ENCODE data around the gene ANTKMT.
"Not testable (repeated sequence)": the region's sequence is repeated elsewhere in the genome, so short reads cannot be mapped to it uniquely, and the experiment has no call there.

Gene ANTKMT

DNA sequence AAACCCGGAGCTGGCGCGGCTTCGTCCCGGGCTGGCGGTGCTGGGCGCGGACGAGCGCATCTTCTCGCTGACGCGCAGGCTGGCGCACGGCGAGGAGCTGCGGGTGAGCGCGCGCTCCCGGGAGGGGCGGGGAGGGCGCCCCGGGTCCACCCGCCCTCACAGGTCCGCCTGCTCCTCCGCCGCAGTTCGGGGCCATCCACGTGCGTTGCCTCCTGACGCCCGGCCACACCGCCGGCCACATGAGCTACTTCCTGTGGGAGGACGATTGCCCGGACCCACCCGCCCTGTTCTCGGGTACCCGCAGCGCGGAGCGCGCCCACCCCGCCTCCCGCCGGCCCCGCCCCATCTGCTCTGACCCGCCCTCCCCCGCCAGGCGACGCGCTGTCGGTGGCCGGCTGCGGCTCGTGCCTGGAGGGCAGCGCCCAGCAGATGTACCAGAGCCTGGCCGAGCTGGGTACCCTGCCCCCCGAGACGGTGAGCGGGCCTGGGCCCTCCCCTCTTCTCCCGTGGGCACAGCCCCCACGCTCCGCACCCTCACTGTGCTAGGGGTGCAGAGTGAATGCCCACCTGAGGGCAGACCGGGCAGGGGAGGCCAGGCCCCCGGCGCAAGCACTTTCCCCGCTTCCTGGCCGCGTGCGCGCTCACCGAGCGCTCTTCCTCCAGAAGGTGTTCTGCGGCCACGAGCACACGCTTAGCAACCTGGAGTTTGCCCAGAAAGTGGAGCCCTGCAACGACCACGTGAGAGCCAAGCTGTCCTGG, 7.4 kb downstream of the ANTKMT start:
- DNase-seq (ENCODE audit: low read depth) = peak; percentile 56

DNA sequence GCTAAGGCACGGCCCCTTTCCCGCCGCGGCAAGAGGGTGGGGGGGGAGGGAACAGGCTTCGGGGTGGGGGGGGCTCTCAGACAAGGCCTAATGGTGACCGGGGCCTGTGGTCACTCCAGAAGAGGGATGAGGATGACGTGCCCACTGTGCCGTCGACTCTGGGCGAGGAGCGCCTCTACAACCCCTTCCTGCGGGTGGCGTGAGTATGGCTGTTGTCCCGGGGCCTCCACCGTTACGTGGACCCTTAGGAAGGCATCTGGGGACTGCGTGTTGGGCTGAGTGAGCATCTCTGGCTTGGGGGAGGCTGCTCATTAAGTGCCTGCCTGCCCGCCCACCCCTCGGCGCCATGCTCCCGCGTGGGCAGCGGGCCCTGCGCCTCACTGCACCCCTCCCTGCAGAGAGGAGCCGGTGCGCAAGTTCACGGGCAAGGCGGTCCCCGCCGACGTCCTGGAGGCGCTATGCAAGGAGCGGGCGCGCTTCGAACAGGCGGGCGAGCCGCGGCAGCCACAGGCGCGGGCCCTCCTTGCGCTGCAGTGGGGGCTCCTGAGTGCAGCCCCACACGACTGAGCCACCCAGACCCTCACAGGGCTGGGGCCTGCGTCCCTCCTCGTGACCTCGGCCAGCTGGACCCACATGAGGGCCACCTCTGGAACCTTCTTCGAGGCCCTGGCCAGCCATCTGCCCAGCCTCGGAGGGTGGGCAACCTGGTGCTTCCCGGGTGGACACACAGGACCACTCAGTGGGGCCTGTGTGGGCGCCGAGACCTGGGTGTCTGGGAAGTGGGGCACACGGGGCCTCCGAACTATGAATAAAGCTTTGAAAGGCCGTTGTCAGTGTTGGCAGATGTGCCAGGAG, 8.2 kb downstream of the ANTKMT start:
- DNase-seq (ENCODE audit: low read depth) = no peak

DNA sequence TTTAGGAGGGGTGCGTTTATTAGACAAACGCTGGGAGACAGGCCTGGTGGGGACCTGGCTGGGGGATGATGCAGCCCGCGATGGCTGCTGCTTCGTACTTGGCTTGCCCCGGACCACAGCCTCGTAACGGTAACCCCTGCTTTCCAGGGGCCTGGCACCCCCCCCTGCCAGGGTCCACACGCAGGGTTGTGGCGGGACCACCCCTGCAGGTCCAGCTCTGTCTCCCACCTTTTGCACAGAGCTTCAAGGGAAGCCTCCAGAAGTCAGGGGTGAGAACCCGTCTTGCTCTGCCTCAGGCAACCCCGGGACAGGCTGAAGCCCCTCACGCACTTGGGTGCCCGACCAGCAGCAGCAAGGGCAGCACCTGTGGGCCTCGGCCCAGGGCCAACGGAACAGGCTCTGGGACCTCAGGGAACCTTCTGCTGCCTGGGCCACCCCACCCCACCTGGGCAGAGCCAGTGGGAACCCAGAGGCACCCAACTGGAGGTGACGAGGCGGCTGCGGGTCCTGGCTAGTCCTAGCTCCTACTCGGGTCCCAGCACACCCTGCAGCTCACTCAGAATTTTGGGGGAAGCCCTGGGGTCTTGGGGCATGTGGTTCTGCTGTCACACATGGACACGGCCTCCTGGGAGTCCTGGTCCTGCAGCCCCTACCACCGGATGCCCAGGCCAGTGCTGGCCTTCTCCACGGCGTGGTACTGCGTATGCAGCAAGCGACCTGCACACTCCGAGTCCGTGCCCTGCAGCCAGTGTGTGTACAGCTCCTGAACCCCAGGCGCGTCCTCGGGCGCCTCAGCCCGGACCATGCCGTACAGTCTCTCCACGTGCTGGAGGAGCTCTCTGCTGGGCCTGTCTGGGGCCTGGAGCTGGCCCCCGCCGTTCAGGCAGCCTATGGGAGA, 9.1 kb downstream of the ANTKMT start:
- DNase-seq (ENCODE audit: low read depth) = no peak

DNA sequence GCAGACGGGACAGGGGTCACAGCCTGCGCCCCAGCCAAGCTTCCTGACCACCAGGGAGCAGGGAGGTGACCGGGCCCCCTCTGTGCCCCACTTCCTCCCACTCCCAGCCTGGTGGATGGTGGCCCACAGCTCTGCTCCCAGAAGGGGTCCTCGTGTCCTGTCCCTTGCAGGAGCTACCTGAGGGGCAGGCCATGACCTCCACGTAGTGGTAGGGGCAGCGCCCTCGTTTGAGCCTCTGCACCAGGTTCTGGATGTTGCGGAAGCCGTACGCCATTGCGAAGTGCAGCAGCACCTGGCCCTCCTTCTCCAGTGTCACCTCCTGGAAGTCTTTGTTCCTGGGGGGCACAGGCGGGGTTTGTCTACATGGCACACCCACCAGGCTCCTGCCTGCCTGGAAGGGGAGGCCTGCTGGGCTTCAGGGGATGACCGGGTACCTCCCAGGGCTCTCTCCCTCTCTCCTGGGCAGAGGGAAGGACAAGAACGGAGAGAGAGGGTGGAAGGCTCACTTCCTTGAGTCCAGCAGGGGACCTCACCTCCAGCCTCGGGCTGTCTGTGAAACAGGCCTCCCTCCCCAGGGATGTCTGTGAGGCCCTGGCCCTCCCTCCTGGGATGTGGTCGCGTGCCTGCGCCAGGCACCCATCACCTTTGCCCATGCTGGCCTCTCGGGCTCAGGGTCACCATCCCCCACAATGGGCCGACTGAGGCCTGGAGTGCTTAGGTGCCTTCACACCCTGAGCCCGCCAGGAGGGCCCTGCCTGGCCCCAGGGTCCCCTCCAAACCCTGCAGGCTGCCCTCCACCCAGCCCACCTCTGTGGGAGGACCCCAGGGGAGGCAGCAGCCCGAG, 9.9 kb downstream of the ANTKMT start:
- no peak for DNase-seq (ENCODE audit: low read depth)

DNA sequence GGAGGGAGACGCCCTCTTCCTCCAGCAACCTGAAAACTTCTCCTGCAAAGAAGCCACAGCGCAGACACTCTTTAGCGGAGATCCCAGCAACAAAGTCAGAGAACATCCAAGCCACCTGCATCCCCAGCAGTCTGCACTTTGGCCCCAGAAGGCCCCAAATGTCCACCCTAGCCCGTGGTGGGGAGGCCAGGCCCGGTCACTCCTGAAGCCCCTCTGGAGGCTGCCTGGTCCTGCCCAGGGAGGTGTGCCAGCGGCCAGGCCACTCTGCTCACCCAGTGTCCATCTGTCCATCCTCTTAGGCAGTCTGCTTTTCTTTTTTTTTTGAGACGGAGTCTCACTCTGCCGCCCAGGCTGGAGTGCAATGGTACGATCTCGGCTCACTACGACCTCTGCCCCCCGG, 11.4 kb downstream of the ANTKMT start:
- no peak for DNase-seq (ENCODE audit: low read depth)

DNA sequence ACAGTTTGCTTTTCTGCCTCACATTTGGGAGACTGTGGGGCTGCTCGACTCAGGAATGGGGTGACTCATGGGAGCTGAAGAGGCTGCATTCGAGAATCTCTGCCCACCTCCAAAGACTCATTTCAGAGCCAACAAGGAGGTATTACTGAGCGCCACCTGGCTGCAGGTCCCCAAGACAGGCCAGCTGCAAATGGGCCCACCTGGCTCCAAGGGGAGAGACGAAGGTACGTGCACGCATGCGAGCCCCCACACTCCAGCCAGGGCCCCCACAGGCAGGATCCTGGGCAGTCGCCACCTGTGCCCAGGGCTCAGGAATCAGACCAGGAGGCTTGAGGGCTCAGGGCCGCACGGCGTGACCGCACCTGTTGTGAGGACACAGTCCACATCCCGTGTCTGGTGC, 12.0 kb downstream of the ANTKMT start:
- DNase-seq (ENCODE audit: low read depth) = no peak

DNA sequence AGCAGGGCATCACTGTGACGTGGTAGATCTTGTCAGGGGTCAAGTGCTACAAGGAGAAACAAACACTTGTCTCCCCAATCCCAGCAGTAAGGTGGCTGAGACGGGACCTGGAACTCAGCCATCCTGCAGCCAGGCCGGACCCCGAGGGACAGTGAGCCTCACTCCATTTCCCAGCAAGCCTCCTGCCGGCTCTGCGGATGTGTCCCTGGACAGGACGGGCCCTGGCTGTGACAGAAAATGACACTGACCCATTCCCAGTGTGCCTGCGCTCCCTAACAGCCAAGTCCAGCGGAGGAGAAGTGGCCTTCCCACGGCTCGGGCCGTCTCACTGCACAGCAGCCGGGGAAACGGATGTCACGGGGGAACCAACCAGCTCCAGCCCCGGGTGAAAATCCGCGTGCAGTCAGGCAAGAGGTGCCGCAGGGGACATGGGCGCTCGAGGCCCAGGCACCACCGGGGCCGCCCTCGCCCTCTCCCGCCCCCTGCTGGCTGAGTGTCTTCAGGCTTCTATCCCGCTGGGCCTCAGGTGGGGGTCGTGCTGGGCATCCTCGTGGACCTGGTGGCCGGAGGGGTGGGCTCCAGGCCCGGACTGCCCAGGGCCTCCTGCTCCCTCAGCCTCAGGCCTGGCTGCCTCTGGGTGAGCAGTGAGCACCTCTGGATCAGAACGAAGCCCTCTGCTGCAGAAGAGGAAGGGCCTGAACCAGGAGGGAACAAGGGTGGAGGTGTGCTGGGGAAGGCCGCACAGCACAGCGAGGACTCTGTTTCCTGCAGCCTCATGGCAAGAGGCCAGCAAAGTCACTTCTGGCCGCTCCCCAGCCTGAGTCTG, 12.6 kb downstream of the ANTKMT start:
- DNase-seq (ENCODE audit: low read depth) = no peak

DNA sequence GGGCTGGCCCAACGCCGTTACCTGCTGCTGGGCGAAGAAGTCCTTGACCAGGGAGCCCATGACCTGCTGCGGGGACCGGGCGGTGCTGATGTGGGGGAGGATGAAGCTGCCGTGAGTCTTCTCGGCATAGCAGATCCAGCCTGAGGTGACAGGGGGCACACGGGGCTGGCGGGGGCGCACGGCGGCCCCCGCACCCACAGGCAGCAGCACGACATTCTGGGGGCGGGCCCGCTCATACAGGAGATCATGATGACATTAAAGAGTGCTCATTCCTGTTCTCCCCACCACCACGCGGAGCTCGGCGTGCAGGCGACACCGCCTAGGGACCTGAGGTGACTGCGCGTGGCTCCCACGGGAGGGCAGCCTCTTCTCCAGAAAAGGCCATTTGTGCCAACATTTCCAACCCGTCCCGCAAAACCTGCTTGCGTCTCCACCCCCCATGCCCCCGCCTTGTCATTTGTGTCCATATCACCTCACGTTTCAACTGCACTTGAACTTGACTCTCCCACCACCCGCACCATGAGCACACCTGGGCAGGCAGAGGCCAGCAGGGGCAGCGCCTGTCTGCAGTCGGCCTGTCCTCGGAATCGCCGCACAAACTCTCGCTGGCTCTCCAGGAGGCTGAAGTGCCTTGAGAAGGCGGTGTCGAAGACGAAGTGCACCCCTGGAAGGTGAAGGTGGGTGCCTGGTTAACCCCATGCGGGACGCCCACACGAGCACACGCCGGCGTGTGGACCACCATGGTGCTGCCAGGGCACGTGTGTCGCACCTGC, 13.4 kb downstream of the ANTKMT start:
- DNase-seq (ENCODE audit: low read depth) = no peak

DNA sequence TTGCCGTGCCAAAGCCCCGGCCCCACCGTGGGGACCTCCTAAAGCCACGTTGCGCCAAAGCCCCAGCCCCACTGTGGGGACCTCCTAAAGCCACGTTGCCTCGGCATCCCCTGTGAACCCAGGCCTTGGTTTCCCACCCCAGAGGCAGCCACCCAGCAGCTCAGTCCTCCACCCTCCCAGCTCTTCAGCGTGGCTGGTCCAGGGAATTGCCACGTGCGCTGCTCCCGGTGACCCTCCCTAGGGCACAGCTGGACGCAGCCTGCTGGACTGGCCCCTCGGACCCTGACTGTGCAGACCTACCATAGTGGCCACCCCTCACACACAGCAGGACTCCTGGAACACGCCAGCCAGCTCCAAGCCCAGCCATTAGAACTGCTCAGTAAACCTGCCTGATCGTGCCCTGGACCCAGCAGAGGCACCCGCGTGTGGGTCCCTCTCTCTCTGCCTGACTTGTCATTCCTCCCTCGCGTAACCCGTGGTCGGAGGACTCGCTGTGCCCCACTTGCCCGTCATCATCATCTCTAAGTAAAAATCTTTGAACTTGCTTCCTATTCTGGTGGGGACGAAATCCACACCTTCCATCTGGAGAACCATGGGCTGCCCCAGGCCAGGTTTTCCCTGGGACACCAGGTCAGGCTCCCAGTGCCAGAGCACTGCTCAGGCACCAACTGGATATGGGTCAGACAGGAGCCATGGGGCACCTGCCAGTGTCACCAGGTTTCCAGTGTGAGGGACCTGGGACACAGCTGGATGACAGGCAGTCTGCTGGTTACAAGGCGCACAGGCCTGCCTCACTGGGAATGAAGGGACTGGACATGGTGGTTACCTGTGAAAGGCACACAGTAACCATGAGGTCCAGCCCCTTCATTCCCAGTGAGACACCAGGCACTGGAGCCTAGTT, 14.3 kb downstream of the ANTKMT start:
- no peak for DNase-seq (ENCODE audit: low read depth)

DNA sequence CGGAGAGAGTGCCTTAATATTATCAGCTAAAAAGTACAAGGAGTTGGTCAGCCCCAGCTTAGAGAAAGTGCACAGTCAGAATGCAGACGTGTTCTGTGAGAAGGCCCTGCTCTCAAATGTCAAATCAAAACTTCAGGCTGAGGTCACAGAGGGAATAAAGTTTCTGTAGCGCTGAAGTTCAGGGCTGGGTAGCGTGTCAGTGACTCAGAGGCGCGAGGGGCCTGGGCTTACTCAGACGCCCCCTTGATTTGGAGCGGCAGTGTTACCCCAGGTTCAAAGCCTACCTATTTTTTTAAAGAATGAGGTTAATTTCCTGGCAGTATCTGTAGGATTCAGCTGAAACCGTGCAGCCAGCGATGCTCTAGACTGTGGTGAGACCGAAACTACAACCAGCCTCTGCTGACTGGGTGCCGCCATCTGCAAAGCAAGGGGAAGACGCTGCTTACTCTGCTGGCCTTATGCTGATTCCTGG, 15.1 kb downstream of the ANTKMT start:
- no peak for DNase-seq (ENCODE audit: low read depth)

DNA sequence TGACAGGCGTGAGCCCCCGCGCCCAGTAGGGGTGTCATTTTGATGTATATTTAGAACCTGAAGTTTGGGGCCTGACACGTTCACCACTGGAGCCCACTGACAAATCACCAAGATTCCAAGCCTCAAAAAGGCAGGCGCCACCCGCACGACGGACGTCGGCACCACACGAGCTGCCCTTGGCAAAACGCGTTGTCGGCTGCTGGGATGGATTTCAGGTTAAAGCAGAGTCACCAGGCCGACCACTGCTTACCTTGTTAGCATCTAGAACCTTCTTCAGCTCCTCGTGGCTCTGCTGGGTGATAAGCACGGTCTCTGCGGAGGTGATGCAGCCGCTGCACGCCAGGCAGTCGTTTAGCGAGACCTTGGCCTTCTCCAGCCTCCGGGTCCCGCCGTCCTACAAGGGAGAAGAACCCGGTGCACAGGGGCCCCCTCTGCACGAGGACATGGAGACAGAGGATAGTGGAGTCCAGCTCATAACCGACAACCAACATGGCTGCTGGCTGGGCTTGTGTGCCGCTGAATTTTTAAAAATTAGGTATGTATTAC, 16.1 kb downstream of the ANTKMT start:
- no peak for DNase-seq (ENCODE audit: low read depth)

DNA sequence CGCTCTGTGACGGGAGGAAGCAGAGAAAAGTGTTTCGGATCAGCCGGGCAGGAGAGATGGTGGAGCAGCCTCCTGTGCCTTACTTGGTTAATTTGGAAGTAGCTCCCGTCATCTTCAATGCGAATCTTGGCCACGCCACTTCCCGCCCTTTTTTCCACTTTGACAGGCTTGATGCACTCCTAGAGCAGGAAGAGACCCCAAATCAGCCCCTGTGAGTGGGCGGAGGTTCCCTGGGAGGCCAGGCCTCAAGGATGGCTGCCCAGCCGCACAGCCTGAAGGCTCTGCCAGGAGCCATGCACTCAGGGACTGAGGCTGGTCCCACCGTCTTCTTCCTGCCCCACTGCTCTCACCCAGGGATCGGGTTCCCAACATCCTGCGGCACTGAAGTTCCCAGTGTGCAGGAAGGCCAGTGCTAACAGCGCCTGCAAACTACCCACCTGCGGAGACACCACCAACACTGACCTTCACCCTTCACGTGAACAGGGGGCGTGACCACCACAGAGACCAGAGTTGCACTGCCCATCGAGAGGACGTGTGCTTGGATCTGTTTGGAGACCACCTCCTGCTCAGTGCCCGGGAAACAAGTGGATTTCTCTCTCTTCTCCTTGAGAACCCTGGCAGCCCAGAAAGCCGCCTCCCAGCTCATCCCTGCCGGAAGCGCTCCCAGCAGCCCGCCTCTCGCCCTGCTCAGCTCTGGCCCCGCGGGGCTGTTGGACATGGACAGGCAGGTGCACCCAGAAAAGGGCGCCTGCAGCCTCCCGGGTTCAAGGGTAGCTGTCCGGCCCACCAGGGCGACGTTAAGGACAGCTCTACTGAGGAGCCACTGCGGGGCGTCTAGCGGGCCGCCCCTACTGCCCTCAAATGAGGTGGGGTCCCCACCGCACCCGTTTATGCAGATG, 18.9 kb downstream of the ANTKMT start:
- no peak for DNase-seq (ENCODE audit: low read depth)

DNA sequence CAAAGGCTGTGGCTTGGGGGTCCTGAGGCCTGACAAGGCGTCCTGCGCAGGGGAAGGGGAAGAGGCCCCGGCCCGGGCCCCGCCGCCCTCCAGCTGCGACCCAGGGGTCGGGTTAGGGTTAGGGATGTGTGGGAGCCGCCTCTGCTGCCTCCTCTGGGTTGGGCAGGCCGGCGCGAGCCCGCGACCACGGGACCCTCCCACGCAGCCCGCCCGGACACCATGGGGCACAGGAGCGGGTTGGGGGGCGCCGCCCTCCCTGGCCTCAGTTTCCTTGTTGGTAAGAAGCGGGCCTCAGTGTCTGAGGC, 19.5 kb downstream of the ANTKMT start:
- no peak for DNase-seq (ENCODE audit: low read depth)

DNA sequence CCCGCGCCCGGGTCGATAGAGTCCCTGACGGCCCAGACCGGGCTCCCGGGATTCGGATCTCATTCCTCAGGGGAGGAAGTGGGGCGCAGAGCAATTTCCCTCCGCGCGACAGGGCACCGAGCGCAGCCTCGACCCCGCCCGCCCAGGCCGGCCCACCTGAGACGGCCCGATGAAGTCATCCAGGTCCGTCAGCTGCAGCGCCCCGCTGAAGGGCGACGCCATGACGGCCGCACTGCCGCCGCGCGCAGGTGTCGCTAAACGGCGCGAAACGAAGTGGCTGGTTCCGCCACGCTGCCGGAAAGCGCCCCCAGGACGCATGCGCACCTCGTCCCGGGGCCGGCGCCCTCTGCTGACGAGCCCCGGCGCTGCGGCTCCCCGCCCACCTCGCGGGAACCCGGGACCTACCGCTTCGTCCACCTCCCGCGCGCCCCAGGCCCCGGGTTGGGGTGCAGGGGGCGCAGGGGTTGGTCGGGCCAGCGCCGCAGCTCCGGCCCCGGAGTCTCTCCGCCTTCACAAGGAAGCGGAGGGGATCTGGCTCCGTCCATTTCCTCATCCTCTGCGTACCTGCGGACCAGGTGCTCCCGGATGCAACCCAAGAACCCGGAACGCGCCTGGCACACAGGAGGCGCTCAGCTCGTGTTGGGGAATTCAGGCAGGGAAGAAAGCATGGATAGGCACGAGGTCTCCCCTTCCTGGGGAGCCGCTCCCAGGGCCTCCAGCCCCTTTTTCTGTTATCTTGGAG, 20.0 kb downstream of the ANTKMT start, which contains the start of gene CIAO3:
CIAO3 (minus strand) TSS at position 234 of the 742 bp plus-strand sequence; CDS start at position 222, 12 bp downstream.
- peak; percentile 87 for DNase-seq (ENCODE audit: low read depth)

DNA sequence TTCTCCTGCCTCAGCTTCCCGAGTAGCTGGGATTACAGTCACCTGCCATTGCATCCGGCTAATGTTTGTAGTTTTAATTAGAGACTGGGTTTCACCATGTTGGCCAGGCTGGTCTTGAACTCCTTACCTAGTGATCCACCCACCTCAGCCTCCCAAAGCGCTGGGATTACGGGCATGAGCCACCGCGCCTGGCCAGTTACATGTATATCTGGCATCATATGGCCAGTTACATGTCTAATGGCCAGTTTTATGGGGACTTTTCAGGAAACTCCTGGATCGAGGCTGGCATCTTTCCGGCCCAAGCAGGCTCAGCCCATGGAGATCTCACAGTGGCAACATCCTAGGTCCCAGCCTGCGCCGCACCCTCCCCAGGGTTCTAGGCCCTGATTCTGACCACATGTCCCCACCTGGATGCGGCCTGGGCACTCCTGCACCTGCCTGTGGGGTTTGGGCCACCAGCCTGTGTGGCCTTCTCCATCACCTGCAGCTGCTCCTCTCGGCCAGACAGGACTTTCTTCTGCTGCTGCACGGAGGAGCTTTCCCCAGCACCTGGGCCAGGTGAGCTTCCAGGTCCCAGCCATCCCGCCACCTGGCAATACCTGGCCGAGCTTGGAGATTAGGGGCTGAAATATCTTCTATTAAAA, 21.2 kb downstream of the ANTKMT start:
- no peak for DNase-seq (ENCODE audit: low read depth)

DNA sequence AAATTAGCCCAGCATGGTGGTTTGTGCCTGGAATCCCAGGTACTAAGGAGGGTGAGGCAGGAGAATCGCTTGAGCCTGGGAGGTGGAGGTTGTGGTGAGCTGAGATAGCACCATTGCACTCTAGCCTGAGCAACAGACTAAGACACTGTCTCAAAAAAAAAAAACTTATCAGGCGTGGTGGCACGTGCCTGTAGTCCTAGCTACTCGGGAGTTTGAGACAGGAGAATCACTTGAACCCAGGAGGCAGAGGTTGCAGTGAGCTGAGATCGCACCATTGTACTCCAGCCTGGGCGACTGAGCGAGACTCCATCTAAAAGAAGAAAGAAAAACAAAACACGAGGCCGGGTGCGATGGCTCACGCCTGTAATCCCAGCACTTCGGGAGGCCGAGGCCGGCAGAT, 21.9 kb downstream of the ANTKMT start:
- DNase-seq (ENCODE audit: low read depth) = not testable (repeated sequence)

Data from stimulated activated CD8-positive, alpha-beta memory T cell treated with anti-CD3 and anti-CD28 coated beads, Interleukin-4, amount 100 ng/mL, for 24 hours (primary cell).